GM23338 (cell line): Measurements from ENCODE around the gene MRPS27. TPM values are rescaled to one million over a fixed set of nuclear protein-coding genes. Genes with fewer than 3 reads are reported as not detected.

Source experiments
- ATAC-seq: fragments of 200-7000 bp; cut with Tn5 transposase; 3 replicates; pipeline ENCODE4 v1.9.1; 2020
- DNase-seq: peaks from one replicate; pipeline ENCODE4 v3.0.0-alpha.2; 2015; ENCODE audit warnings: low spot score
- H2AFZ ChIP-seq: fragments of 200-600 bp; sonication (generic); 2 replicates; pipeline ENCODE4 v1.8.0; 2016; ENCODE audit warnings: antibody characterized with exemption, mild to moderate bottlenecking, moderate library complexity
- H3F3A ChIP-seq: fragments of 200-600 bp; sonication (generic); replicated peaks from 2 replicates; pipeline ENCODE4 v1.8.0; 2017; ENCODE audit warnings: antibody characterized with exemption, mixed run types, low read depth
- H3K27ac ChIP-seq: fragments of 200-600 bp; sonication (generic); 2 replicates; pipeline ENCODE4 v1.6.1; 2016; ENCODE audit warnings: low read depth
- H3K27me3 ChIP-seq: fragments of 200-600 bp; sonication (generic); 2 replicates; pipeline ENCODE4 v1.8.0; 2016; ENCODE audit warnings: mild to moderate bottlenecking, mixed run types, moderate library complexity; ENCODE audit not compliant: insufficient read depth
- H3K36me3 ChIP-seq: fragments of 200-600 bp; sonication (generic); 2 replicates; pipeline ENCODE4 v1.8.0; 2016; ENCODE audit warnings: mild to moderate bottlenecking; ENCODE audit not compliant: insufficient read depth
- H3K4me1 ChIP-seq: fragments of 200-600 bp; sonication (generic); 2 replicates; pipeline ENCODE4 v1.8.0; 2016; ENCODE audit warnings: mild to moderate bottlenecking, moderate library complexity; ENCODE audit not compliant: insufficient read depth
- H3K4me2 ChIP-seq: fragments of 200-600 bp; sonication (generic); 2 replicates; pipeline ENCODE4 v1.7.1; 2017; ENCODE audit warnings: mixed run types
- H3K4me3 ChIP-seq: fragments of 200-600 bp; sonication (generic); 2 replicates; pipeline ENCODE4 v1.6.1; 2016; ENCODE audit warnings: mixed run types
- H3K79me2 ChIP-seq: fragments of 200-600 bp; sonication (generic); replicated peaks from 2 replicates; pipeline ENCODE4 v1.8.0; 2017; ENCODE audit warnings: mild to moderate bottlenecking; ENCODE audit not compliant: insufficient read depth
- H3K9me2 ChIP-seq: fragments of 200-600 bp; sonication (generic); 2 replicates; pipeline ENCODE4 v1.8.0; 2017; ENCODE audit not compliant: insufficient read depth
- H4K20me1 ChIP-seq: fragments of 200-600 bp; sonication (generic); replicated peaks from 2 replicates; pipeline ENCODE4 v1.8.0; 2017; ENCODE audit warnings: mild to moderate bottlenecking; ENCODE audit not compliant: insufficient read depth
- H3K27ac Mint-ChIP-seq: 2 replicates; pipeline ENCODE4 v1.8.0; 2020; ENCODE audit warnings: inconsistent platforms, mild to moderate bottlenecking, moderate library complexity, mixed read lengths
- H3K27me3 Mint-ChIP-seq: 3 replicates; pipeline ENCODE4 v1.8.0; 2022; ENCODE audit warnings: low read depth, mild to moderate bottlenecking, moderate library complexity, mixed read lengths, inconsistent platforms; ENCODE audit not compliant: insufficient read depth, poor library complexity
- H3K36me3 Mint-ChIP-seq: 3 replicates; pipeline ENCODE4 v1.8.0; 2021; ENCODE audit warnings: low read depth, mild to moderate bottlenecking, inconsistent platforms, moderate library complexity, mixed read lengths
- H3K4me1 Mint-ChIP-seq: 3 replicates; pipeline ENCODE4 v1.8.0; 2020; ENCODE audit warnings: mild to moderate bottlenecking, inconsistent platforms, mixed read lengths
- H3K4me3 Mint-ChIP-seq: 3 replicates; pipeline ENCODE4 v1.8.0; 2021; ENCODE audit warnings: moderate library complexity, mild to moderate bottlenecking, inconsistent platforms, mixed read lengths
- H3K9me3 Mint-ChIP-seq: 3 replicates; pipeline ENCODE4 v1.8.0; 2020; ENCODE audit warnings: moderate library complexity, mild to moderate bottlenecking, inconsistent platforms, mixed read lengths
- CTCF ChIP-seq, 2 experiments: fragments of 200-600 bp in 1 of 2; sonication (generic) in 1 of 2; conservative IDR thresholded peaks; 2 replicates each; pipeline versions ENCODE4 v1.5.1 to v1.6.1; 2016 to 2017; ENCODE audit warnings: antibody characterized with exemption in 2 of 2, low read depth in 2 of 2, mild to moderate bottlenecking in 2 of 2, moderate library complexity in 1 of 2
- EZH2 ChIP-seq: fragments of 200-600 bp; sonication (generic); IDR thresholded peaks from one replicate; pipeline ENCODE4 v1.8.0; 2017; ENCODE audit warnings: antibody characterized with exemption, mild to moderate bottlenecking, low read depth; ENCODE audit not compliant: unreplicated experiment
- EZH2phosphoT487 ChIP-seq: fragments of 200-600 bp; sonication (generic); IDR thresholded peaks from one replicate; pipeline ENCODE4 v1.8.1; 2018; ENCODE audit warnings: antibody characterized with exemption; ENCODE audit not compliant: unreplicated experiment
- REST ChIP-seq: IDR thresholded peaks from one replicate; pipeline ENCODE4 v1.6.1; 2018; ENCODE audit warnings: antibody characterized with exemption; ENCODE audit not compliant: unreplicated experiment
- ZNF462 ChIP-seq: fragments of 250-450 bp; sonication (Bioruptor Pico); IDR thresholded peaks from 2 replicates; pipeline ENCODE4 v1.5.0; 2020; ENCODE audit warnings: mild to moderate bottlenecking, moderate library complexity
- polyA plus RNA-seq: library from polyadenylated mRNA; unstranded; fragments of >200 nt; fragmentation: Nextera tagmentation; extraction: Ambion mirVana; gene quantifications from 2 replicates; pipeline ENCODE4 v1.2.1, GENCODE V29; 2016
- total RNA-seq: library from RNA; depleted of rRNA; stranded (reverse); fragments of >200 nt; shearing (Covaris generic); gene quantifications from 2 replicates; pipeline ENCODE4 v1.2.3, GENCODE V29; 2014

Gene MRPS27
- total and polyA plus RNA-seq, 2 experiments from 2014 or later: 53.2 to 141 TPM

GRCh38 chr5:72284559-72285423, 35.2 kb downstream of the MRPS27 start:
- H4K20me1 ChIP-seq: no peaks in the 10 kb centered on the region
- H3K36me3 ChIP-seq: peaks cover 10% of the 10 kb centered on the region; the same call in 1 of the 2 replicates
- 0 out of 2 replicates have a peak, but pooled peaks cover 3% of the 10 kb centered on the region for H3K79me2 ChIP-seq
- H3K4me1 Mint-ChIP-seq: no peaks in the 10 kb centered on the region
- ATAC-seq: no peak
- H3K27me3 Mint-ChIP-seq: peaks cover 1% of the 10 kb centered on the region
- no peak for DNase-seq
- no peaks in the 10 kb centered on the region for H3K9me2 ChIP-seq
- H3K4me1 ChIP-seq: no peaks in the 10 kb centered on the region
- no peak overlapping the region for H3K4me3 Mint-ChIP-seq
- H3K4me2 ChIP-seq: no peak overlapping the region
- no peaks in the 10 kb centered on the region for H3K27me3 ChIP-seq
- no peak overlapping the region for H3K4me3 ChIP-seq
- H3K27ac Mint-ChIP-seq: no peak overlapping the region
- H2AFZ ChIP-seq: no peak overlapping the region
- H3K27ac ChIP-seq: no peak overlapping the region
- H3K9me3 Mint-ChIP-seq: no peaks in the 10 kb centered on the region
- H3K36me3 Mint-ChIP-seq: peaks cover 24% of the 10 kb centered on the region
- TF ChIP-seq CTCF (conservative IDR thresholded peaks at IDR 0.05; ENCODE audit: low read depth in 2 of 2) (no peak), EZH2 (no peak)
- H3F3A ChIP-seq: no peaks in the 10 kb centered on the region

- Histone ChIP-seq H3K4me3 (no peak overlapping the region), H3K36me3 (peaks cover 10% of the 10 kb centered on the region; the same call in 1 of the 2 replicates), H4K20me1 (no peaks in the 10 kb centered on the region), H3K4me1 (no peaks in the 10 kb centered on the region), H3K4me2 (no peak overlapping the region), H3K27me3 (no peaks in the 10 kb centered on the region), H3K9me2 (no peaks in the 10 kb centered on the region), H3K79me2 (0 out of 2 replicates have a peak, but pooled peaks cover 13% of the 10 kb centered on the region), H3F3A (no peaks in the 10 kb centered on the region), H2AFZ (no peak overlapping the region), H3K27ac (peak overlapping the region; percentile 48; the same call in 1 of the 2 replicates)
- DNase-seq (no peak), ATAC-seq (no peak)
- Mint-ChIP-seq H3K36me3 (peaks cover 23% of the 10 kb centered on the region), H3K9me3 (no peaks in the 10 kb centered on the region), H3K4me3 (no peak overlapping the region), H3K27ac (no peak overlapping the region), H3K27me3 (peaks cover 1% of the 10 kb centered on the region), H3K4me1 (no peaks in the 10 kb centered on the region)
- TF ChIP-seq CTCF (conservative IDR thresholded peaks at IDR 0.05; ENCODE audit: low read depth in 2 of 2) (no peak), EZH2phosphoT487 (no peak), REST (no peak), ZNF462 (CRISPR knock-in tag) (no peak)
Measured at GRCh38 chr5:72283358-72283757, 36.7 kb downstream of the MRPS27 start.
